ENCODE measurements around the gene DOC2A.

DOC2A gene

DNA sequence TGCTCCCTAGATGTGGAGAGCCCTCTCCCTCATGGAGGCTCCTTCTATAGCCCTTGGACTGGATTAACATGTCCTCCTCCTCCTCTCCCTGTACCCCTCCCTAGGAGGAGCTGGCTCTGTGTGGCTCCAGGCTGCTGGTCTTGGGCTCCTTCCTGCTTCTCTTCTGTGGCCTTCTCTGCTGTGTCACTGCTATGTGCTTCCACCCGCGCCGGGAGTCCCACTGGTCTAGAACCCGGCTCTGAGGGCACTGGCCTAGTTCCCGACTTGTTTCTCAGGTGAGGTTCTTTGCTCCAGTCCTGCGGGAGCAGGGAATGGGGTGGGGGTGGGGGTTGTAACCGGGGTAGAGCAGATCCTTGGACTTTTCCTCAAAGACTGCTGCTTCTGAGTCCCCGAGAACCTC, 39.5 kb downstream of the DOC2A start:
- DNase-seq (ENCODE audit: extremely low read depth, insufficient read length) = no peak
- H3K27me3 ChIP-seq (replicated peaks; ENCODE audit: control insufficient read depth, insufficient read depth, low read length) = no peaks in the 10 kb centered on the region
- H3K4me3 ChIP-seq (replicated peaks; ENCODE audit: low read depth, low read length) = no peak overlapping the region
- TF ChIP-seq, protein P1, sequence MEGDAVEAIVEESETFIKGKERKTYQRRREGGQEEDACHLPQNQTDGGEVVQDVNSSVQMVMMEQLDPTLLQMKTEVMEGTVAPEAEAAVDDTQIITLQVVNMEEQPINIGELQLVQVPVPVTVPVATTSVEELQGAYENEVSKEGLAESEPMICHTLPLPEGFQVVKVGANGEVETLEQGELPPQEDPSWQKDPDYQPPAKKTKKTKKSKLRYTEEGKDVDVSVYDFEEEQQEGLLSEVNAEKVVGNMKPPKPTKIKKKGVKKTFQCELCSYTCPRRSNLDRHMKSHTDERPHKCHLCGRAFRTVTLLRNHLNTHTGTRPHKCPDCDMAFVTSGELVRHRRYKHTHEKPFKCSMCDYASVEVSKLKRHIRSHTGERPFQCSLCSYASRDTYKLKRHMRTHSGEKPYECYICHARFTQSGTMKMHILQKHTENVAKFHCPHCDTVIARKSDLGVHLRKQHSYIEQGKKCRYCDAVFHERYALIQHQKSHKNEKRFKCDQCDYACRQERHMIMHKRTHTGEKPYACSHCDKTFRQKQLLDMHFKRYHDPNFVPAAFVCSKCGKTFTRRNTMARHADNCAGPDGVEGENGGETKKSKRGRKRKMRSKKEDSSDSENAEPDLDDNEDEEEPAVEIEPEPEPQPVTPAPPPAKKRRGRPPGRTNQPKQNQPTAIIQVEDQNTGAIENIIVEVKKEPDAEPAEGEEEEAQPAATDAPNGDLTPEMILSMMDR (IDR thresholded peaks at IDR 0.05; ENCODE audit: insufficient read depth, low read length, poor library complexity, severe bottlenecking) = no peak
- H3K36me3 ChIP-seq (ENCODE audit: control insufficient read depth, insufficient read depth, low read length) = peaks cover 2% of the 10 kb centered on the region

GRCh38 chr16:29968205-29968604, 42.6 kb downstream of the DOC2A start:
- Histone ChIP-seq H3K27me3 (replicated peaks; ENCODE audit: control insufficient read depth, insufficient read depth, low read length) (no peaks in the 10 kb centered on the region), H3K4me3 (replicated peaks; ENCODE audit: low read depth, low read length) (no peak overlapping the region), H3K36me3 (ENCODE audit: control insufficient read depth, insufficient read depth, low read length) (peaks cover 2% of the 10 kb centered on the region)
- TF ChIP-seq, protein P1 (IDR thresholded peaks at IDR 0.05; ENCODE audit: insufficient read depth, low read length, poor library complexity, severe bottlenecking) = no peak
- DNase-seq (ENCODE audit: extremely low read depth, insufficient read length) = no peak

GRCh38 chr16:29963021-29963743, 47.6 kb downstream of the DOC2A start:
- H3K36me3 ChIP-seq (ENCODE audit: control insufficient read depth, insufficient read depth, low read length) = peaks cover 2% of the 10 kb centered on the region
- TF ChIP-seq, protein P1 (IDR thresholded peaks at IDR 0.05; ENCODE audit: insufficient read depth, low read length, poor library complexity, severe bottlenecking) = no peak
- peak overlapping the region; percentile 88 for H3K4me3 ChIP-seq (replicated peaks; ENCODE audit: low read depth, low read length)
- DNase-seq (ENCODE audit: extremely low read depth, insufficient read length) = no peak
- H3K27me3 ChIP-seq (replicated peaks; ENCODE audit: control insufficient read depth, insufficient read depth, low read length) = no peaks in the 10 kb centered on the region

DNA sequence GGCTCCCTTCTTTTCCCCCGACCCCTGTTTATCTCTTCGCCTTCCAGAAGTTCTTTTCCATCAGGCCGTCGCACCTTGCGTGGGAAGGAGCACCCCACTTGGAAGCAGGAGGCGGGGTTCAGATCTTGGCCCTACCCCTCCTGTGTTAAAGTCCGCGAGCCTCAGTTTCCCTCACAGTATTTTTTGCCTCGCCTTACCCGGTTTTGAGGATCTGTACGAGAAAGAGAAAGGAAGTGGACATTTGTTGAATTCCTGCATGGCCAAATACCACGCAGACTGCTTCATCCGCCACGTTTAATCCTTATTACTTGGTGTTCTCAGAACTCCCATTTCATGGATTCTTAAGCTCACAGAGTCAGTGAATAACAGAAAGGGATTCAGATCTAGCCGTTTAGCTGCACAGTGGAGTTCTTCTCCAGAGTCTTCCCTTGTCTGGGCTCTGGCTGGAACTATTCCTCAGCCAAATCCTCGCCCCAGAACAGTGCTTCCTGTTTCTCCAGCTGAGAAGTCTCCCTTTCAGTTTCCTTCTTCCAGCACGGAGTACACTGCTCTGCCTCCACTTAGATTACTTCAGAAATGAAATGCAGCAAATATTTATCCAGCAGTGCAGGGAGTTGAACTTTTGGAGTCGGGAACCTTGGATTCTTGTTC, 48.4 kb downstream of the DOC2A start:
- TF ChIP-seq, protein P1 (IDR thresholded peaks at IDR 0.05; ENCODE audit: insufficient read depth, low read length, poor library complexity, severe bottlenecking) = no peak
- H3K27me3 ChIP-seq (replicated peaks; ENCODE audit: control insufficient read depth, insufficient read depth, low read length) = no peaks in the 10 kb centered on the region
- DNase-seq (ENCODE audit: extremely low read depth, insufficient read length) = no peak
- no peaks in the 10 kb centered on the region; the same call in none of the 2 replicates for H3K36me3 ChIP-seq (ENCODE audit: control insufficient read depth, insufficient read depth, low read length)
- peak overlapping the region; percentile 88 for H3K4me3 ChIP-seq (replicated peaks; ENCODE audit: low read depth, low read length)

DNA sequence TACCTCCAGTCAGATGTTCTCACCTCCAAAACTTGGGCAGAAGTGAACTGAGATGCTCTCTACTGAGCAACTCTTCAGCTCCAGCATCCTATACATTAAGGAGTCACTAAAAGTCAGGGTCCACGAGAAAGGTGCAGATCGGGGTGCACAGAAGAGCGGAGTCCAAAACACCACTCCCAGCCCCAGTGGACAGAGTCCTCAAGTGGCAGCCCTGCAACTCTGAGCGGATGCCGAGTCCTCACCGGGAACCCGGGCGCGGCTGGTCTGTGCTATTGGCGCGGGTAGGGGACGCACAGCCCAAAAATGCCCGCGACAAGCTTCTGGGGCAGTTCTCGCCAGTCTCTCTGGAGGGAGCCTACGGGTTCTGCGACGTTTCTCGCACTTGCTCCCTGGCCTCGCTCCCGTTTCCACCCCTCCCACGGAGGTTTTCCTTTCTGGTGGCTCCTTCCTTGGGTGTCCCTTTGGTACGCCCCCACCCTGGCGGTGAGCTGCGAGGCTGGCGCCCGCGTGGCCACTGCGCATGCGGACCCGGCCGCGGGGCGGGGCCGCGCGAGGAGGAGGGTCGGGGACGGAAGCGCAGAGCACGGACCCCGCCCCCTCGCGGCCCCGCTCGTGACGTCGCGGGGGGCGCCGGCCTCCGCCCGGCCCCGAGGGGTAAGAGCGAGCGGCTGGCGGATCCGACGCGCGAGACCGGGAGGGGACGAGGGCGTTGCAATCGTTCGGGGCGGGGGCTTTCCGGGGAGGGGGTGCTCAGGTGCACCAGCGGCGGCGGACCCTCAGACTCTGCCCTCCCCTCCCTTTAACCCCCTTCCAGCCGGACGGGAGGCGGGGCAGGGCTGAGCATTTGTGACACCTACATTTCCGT, 49.1 kb downstream of the DOC2A start, which contains the start of gene TMEM219:
Gene TMEM219 (plus strand): TSS at position 601 of the 865 bp plus-strand sequence. CDS start 1,065 bp downstream, outside the sequence.
- no peaks in the 10 kb centered on the region; the same call in 1 of the 2 replicates for H3K36me3 ChIP-seq (ENCODE audit: control insufficient read depth, insufficient read depth, low read length)
- TF ChIP-seq, protein P1 (IDR thresholded peaks at IDR 0.05; ENCODE audit: insufficient read depth, low read length, poor library complexity, severe bottlenecking) = peak; percentile 28
- peak; percentile 96 for DNase-seq (ENCODE audit: extremely low read depth, insufficient read length)

More for the DNA sequence above, 49.1 kb downstream of the DOC2A start, which contains the start of gene TMEM219:
- peak within 1 kb of the TSS; percentile 88 for H3K4me3 ChIP-seq (replicated peaks; ENCODE audit: low read depth, low read length)
- no peaks in the 10 kb centered on the region for H3K27me3 ChIP-seq (replicated peaks; ENCODE audit: control insufficient read depth, insufficient read depth, low read length)
